Adrenal gland (tissue), 12 donors: Measurements from ENCODE around the gene EXOC3L2. TPM values are rescaled to one million over a fixed set of nuclear protein-coding genes. Genes with fewer than 3 reads are reported as not detected.
A peak's percentile ranks its signal among the peaks of the same experiment; 100 is the strongest.
"Not testable (repeated sequence)": the region's sequence is repeated elsewhere in the genome, so short reads cannot be mapped to it uniquely, and the experiment has no call there.

ENCODE experiments used
- DNase-seq, 7 donors: peaks; one replicate each; pipeline ENCODE4 v3.0.0-alpha.2; 2019 to 2020
- H3K27ac ChIP-seq, 5 donors: fragments of 200-600 bp; sonication (generic) in 4 of 5; 1 replicate in 3 of 5; 2 replicates in 2 of 5; pipeline versions ENCODE4 v1.5.1 to v1.8.0; 2016 to 2020; ENCODE audit warnings: mild to moderate bottlenecking in 1 of 5
- H3K27me3 ChIP-seq: fragments of 200-600 bp; 2 replicates; pipeline ENCODE4 v1.8.0; 2021
- H3K36me3 ChIP-seq, 2 donors: fragments of 200-600 bp; replicated peaks in 1 of 2; 1 replicate in 1 of 2; 2 replicates in 1 of 2; pipeline versions ENCODE4 v1.5.1 to v1.8.0; 2018 to 2022
- H3K4me1 ChIP-seq, 2 donors: fragments of 200-600 bp; replicated peaks in 1 of 2; 1 replicate in 1 of 2; 2 replicates in 1 of 2; pipeline versions ENCODE4 v1.5.1 to v1.8.0; 2018 to 2021
- H3K4me3 ChIP-seq, 4 donors: fragments of 200-600 bp; sonication (generic) in 3 of 4; one replicate each; pipeline ENCODE4 v1.5.1; 2016 to 2018
- H3K9me3 ChIP-seq, 3 donors: fragments of 200-600 bp; sonication (generic) in 1 of 3; replicated peaks in 1 of 3; 1 replicate in 2 of 3; 2 replicates in 1 of 3; pipeline versions ENCODE4 v1.5.1 to v1.8.0; 2016 to 2021
- CTCF ChIP-seq, 6 experiments: fragments of 450-650 bp in 4 of 6; fragments of 200-600 bp in 2 of 6; sonication (generic) in 1 of 6; IDR thresholded peaks; 1 replicate in 5 of 6; 2 replicates in 1 of 6; pipeline versions ENCODE4 v1.5.1 to v1.8.0; 2016 to 2021; ENCODE audit warnings: antibody characterized with exemption in 6 of 6, mild to moderate bottlenecking in 2 of 6, moderate library complexity in 1 of 6
- POLR2A ChIP-seq, 2 donors: fragments of 450-650 bp; IDR thresholded peaks; one replicate each; pipeline ENCODE4 v1.6.1; 2017; ENCODE audit warnings: antibody characterized with exemption in 2 of 2, mild to moderate bottlenecking in 2 of 2, moderate library complexity in 1 of 2
- WGBS, 4 donors: extraction: QIAGEN DNeasy Blood & Tissue Kit in 2 of 4; methylation state at CpG; one replicate each; pipeline versions ENCODE4 v1.1.5 to v1.1.7; 2013 to 2017; 5-methylcytosine and 5-hydroxymethylcytosine counted together
- intact Hi-C, 2 donors: fragments of 100-400 bp; cut with DNase I; formaldehyde crosslinking; loops; one replicate each; pipeline versions ENCODE4 v1.14.1 to v1.15.0; 2022 to 2023
- polyA plus RNA-seq, 3 donors: library from polyadenylated mRNA; stranded (reverse); fragments of 200-250 nt in 2 of 3; fragments of 350-450 nt in 1 of 3; fragmentation: Illumina TruSeq in 1 of 3; extraction: RNeasy Lipid Tissue Mini Kit (QIAGEN cat#74804) in 1 of 3; gene quantifications; one replicate each; pipeline ENCODE4 v1.2.3, GENCODE V29; 2013 to 2014
- total RNA-seq, 9 donors: library from RNA; depleted of rRNA in 4 of 9; stranded (reverse); fragments of >200 nt in 4 of 9; fragments of 120-200 nt in 1 of 9; fragmentation: NEBNext Ultra II Directional in 1 of 9; extraction: Animal tissue kit (Norgen Biotek cat#: 25700) in 1 of 9; gene quantifications; one replicate each; pipeline versions ENCODE4 v1.1.0 to v1.2.4, GENCODE V29; 2013 to 2023
- donor health status: healthy with polysubstance abuse.
- donor health status: Bipolar disorder and iron deficiency.
- donor health status: DM: yes; HTN: yes; CAD: no.
- donor health status: DM: no; HTN: no; CAD: no.
- donor health status: DM: no; HTN: no; CAD: no.
- donor health status: DM: yes; HTN: yes; CAD: no.

Gene EXOC3L2
- total and polyA plus RNA-seq, 12 donors = 2.1 to 26.4 (median 16.3) TPM

DNA sequence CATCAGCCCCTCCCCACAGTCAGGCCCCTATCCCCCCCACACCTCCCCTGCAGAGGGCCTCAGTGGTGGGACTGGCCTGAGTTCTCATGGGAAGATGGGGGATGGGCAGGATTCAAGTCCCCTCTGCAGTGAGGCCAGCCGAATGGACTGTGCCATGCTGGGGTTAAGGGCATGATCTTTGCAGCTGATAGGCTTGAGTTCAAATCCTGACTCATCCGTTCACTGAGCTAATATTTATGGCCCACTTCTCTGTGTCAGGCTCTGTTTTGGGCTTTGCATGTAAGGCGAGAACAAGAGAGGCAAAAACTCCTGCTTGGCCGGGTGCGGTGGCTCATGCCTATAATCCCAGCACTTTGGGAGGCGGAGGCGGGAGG lies 26.5 kb upstream of the EXOC3L2 start:
- H3K4me1 ChIP-seq = peaks cover 0 to 14% of the 10 kb centered on the region in 2 donors
- peak overlapping the region in 1 of 5 donors; percentile 20 for H3K27ac ChIP-seq
- WGBS, 4 donors = 49 to 55% (median 54%) methylated on average over 6 to 7 of the region's 7 CpGs
- intact Hi-C loops = no loop called here
- H3K27me3 ChIP-seq = no peaks in the 10 kb centered on the region
- peak in 2 of 7 donors; percentile 32 to 39 for DNase-seq
- H3K36me3 ChIP-seq = peaks cover 0 to 44% of the 10 kb centered on the region in 2 donors
- no peaks in the 10 kb centered on the region for H3K9me3 ChIP-seq
- TF ChIP-seq POLR2A (IDR thresholded peaks at IDR 0.05) = no peak
- no peak overlapping the region for H3K4me3 ChIP-seq

GRCh38 chr19:45271098-45271734 lies 26.0 kb upstream of the EXOC3L2 start:
- Histone ChIP-seq H3K27me3 (no peaks in the 10 kb centered on the region), H3K4me1 (peaks cover 0 to 14% of the 10 kb centered on the region in 2 donors), H3K36me3 (peaks cover 0 to 45% of the 10 kb centered on the region in 2 donors), H3K27ac (peak overlapping the region in 1 of 5 donors; percentile 20), H3K4me3 (no peak overlapping the region), H3K9me3 (no peaks in the 10 kb centered on the region)
- TF ChIP-seq POLR2A (IDR thresholded peaks at IDR 0.05) (no peak), CTCF (IDR thresholded peaks at IDR 0.05) (no peak)
- WGBS, 4 donors = 70 to 88% (median 76%) methylated on average over 11 to 21 of the region's 21 CpGs
- DNase-seq = no peak
- intact Hi-C loops = no loop called here

DNA sequence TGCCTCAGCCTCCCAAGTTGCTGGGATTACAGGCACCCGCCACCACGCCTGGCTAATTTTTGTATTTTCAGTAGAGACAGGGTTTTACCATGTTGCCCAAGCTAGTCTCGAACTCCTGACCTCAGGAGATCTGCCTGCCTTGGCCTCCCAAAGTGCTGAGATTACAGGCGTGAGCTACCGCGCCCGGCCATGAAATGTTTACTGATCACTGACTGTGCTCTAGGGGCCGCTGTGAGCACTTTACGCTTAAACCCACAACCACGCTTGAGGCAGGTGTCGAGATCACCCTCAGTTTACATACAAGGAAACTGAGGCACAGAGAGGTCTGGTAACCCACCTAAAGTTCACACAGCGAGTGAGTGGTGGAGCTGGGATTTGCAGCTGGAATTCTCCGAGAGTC lies 24.7 kb upstream of the EXOC3L2 start:
- Histone ChIP-seq H3K36me3 (peaks cover 0 to 42% of the 10 kb centered on the region in 2 donors), H3K4me1 (peaks cover 0 to 14% of the 10 kb centered on the region in 2 donors)
- H3K27me3 ChIP-seq, H3K27ac ChIP-seq, intact Hi-C loops, H3K9me3 ChIP-seq, DNase-seq, H3K4me3 ChIP-seq: not testable (repeated sequence)
- 95 to 98% (median 96%) methylated on average over 5 to 13 of the region's 13 CpGs for WGBS, 4 donors

DNA sequence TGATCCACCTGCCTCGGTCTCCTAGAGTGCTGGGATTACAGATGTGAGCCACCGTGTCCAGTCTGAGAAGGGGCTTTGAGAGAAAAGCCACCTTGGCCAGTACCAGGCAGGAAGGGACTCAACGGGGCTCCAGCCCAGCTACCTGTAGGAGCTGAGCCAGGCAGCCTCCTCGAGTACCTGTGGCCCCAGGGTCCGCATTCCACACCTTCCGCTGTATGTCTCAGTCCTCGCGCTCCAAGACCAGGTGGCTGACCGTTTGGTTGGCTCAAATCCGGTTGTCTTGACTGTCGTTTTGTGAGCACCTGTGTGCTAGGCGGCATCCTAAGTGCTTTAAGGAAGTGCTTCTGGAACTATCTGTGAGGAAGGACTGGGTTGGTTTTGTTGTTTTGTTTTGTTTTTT lies 22.1 kb upstream of the EXOC3L2 start:
- Histone ChIP-seq H3K9me3 (no peaks in the 10 kb centered on the region), H3K36me3 (peaks cover 0 to 35% of the 10 kb centered on the region in 2 donors), H3K27ac (no peak overlapping the region), H3K4me1 (peaks cover 0 to 10% of the 10 kb centered on the region in 2 donors), H3K4me3 (no peak overlapping the region), H3K27me3 (no peaks in the 10 kb centered on the region)
- TF ChIP-seq POLR2A (IDR thresholded peaks at IDR 0.05) (no peak), CTCF (IDR thresholded peaks at IDR 0.05) (no peak)
- no peak for DNase-seq
- intact Hi-C loops = no loop called here
- 88 to 95% (median 91%) methylated on average over 4 to 12 of the region's 12 CpGs for WGBS, 4 donors

GRCh38 chr19:45265375-45265774 lies 20.2 kb upstream of the EXOC3L2 start:
- TF ChIP-seq CTCF (IDR thresholded peaks at IDR 0.05) (no peak), POLR2A (IDR thresholded peaks at IDR 0.05) (no peak)
- Histone ChIP-seq H3K4me1 (no peaks in the 10 kb centered on the region), H3K36me3 (peaks cover 0 to 21% of the 10 kb centered on the region in 2 donors), H3K27ac (no peak overlapping the region), H3K9me3 (no peaks in the 10 kb centered on the region), H3K27me3 (no peaks in the 10 kb centered on the region), H3K4me3 (no peak overlapping the region)
- DNase-seq = no peak
- 89 to 94% (median 92%) methylated on average over 5 of the region's 5 CpGs for WGBS, 4 donors
- intact Hi-C loops = no loop called here
